ENCODE results near the gene MEST. TPM values are rescaled to one million over a fixed set of nuclear protein-coding genes. Genes with fewer than 3 reads are reported as not detected.

The MEST gene
- total RNA-seq, 1 experiment from 2014 or later = 49.5 TPM

- ATAC-seq = no peak
Observed at GRCh38 chr7:130444751-130445407, 47.0 kb upstream of the MEST start.

More at GRCh38 chr7:130444751-130445407, 47.0 kb upstream of the MEST start:
- H3K4me3 ChIP-seq (replicated peaks in 1 of 2; ENCODE audit: low read depth in 1 of 2, low read length in 2 of 2) = no peak overlapping the region
- no peak overlapping the region for H2AFZ ChIP-seq (ENCODE audit: low read depth, low read length, poor library complexity, severe bottlenecking)
- POLR2A ChIA-PET = no interaction called here
- RAD21 ChIA-PET (ENCODE audit: low non-redundant PET in 1 of 2, low total read pairs in 2 of 2, uncharacterized antibody in 2 of 2, unreplicated experiment in 2 of 2) = no interaction called here
- H3K9me2 ChIP-seq (ENCODE audit: insufficient read depth) = no peaks in the 10 kb centered on the region
- intact Hi-C loops (cut with micrococcal nuclease) = no loop called here
- H3K27me3 ChIP-seq (ENCODE audit: insufficient read depth, low read length) = no peaks in the 10 kb centered on the region
- H3K9ac ChIP-seq (ENCODE audit: low read length) = no peak overlapping the region
- H3K27ac ChIP-seq (ENCODE audit: low read depth, low read length) = no peak overlapping the region
- no peaks in the 10 kb centered on the region for H3K36me3 ChIP-seq (ENCODE audit: control insufficient read depth in 1 of 2, insufficient read depth in 2 of 2, low read length in 2 of 2)
- no TSS peak for BruUV-seq (replicated peaks)
- no peaks in the 10 kb centered on the region for H4K20me1 ChIP-seq (ENCODE audit: insufficient read depth)
- peaks cover 10 to 19% of the 10 kb centered on the region in 2 experiments for H3K4me1 ChIP-seq (ENCODE audit: control insufficient read depth in 1 of 2, insufficient read depth in 2 of 2, low read length in 2 of 2)
- peaks cover 4 to 6% of the 10 kb centered on the region in 2 experiments; a peak in 2 of 4 replicates for H3K9me3 ChIP-seq (ENCODE audit: control insufficient read depth in 1 of 2, insufficient read depth in 1 of 2, low read depth in 1 of 2, low read length in 2 of 2)
- no peaks in the 10 kb centered on the region for H3K79me2 ChIP-seq (ENCODE audit: insufficient read depth, low read length)
- H3K4me2 ChIP-seq (ENCODE audit: low read length) = no peak overlapping the region
- TF ChIP-seq CEBPB (IDR thresholded peaks at IDR 0.05; ENCODE audit: low read depth) (no peak), EZH2 (IDR thresholded peaks at IDR 0.05) (no peak), RAD21 (IDR thresholded peaks at IDR 0.05; ENCODE audit: low read depth) (peak; percentile 30; the same call in 1 of the 2 replicates), CBX3 (IDR thresholded peaks at IDR 0.05; ENCODE audit: low read depth) (no peak), SRF (IDR thresholded peaks at IDR 0.05; ENCODE audit: low read depth) (no peak), CTCF (IDR thresholded peaks at IDR 0.05 in 2 of 3, conservative IDR thresholded peaks at IDR 0.05 in 1 of 3; ENCODE audit: borderline replicate concordance in 1 of 3, insufficient read depth in 1 of 3, low read depth in 2 of 3, low read length in 2 of 3) (peak in 2 of 3 experiments; percentile 22 to 34; a peak in 2 of 6 replicates), ELF1 (IDR thresholded peaks at IDR 0.05; ENCODE audit: borderline replicate concordance, low read depth) (no peak), FOSL1 (IDR thresholded peaks at IDR 0.05; ENCODE audit: low read depth) (no peak), JUND (IDR thresholded peaks at IDR 0.05) (no peak), ZFX (IDR thresholded peaks at IDR 0.05) (no peak)
- DNase-seq (ENCODE audit: low read depth, low spot score) = no peak
- CTCF ChIA-PET = no interaction called here

All from HCT116 (cell line).